ENCODE data around the gene UAP1L1. TPM values are rescaled to one million over a fixed set of nuclear protein-coding genes. Genes with fewer than 3 reads are reported as not detected.

The UAP1L1 gene
- total and polyA plus RNA-seq, 10 donors = 12.5 to 35.9 (median 26.6) TPM

DNA sequence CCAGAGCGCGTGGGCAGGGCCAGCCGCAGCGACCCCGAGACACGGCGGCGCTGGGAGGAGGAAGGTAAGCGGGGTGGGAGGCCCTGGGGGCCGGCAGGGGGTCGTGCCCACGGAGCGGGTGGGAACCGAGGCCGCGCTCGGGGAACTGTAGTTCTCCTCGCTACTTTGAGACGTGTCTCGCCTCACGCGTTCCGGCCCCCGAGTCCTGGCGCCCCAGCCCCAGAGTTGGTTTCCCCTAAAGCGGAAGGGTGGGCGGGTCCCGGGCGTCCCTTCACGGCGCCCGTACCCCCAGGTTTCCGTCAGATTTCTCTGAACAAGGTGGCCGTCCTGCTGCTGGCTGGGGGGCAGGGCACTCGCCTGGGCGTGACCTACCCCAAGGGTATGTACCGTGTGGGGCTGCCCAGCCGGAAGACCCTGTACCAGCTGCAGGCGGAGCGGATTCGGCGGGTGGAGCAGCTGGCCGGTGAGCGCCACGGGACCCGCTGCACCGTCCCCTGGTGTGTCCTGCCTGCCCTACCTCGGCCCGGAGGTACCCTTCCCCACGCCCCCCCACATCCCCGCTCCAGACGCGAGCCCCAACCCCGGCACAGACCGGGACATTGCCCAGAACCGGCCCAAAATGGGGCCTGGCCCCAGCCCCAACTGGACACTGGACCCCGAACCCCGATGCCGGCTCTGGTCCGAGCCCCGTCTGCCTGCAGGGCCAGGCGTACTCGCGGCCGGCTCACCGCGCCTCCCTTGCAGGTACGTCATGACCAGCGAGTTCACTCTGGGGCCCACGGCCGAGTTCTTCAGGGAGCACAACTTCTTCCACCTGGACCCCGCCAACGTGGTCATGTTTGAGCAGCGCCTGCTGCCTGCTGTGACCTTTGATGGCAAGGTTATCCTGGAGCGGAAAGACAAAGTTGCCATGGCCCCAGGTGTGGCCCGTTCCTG, 709 bp downstream of the UAP1L1 start:
- H3K27me3 ChIP-seq (replicated peaks in 1 of 7) = peaks cover 0 to 8% (median 0%) of the 10 kb centered on the region in 7 donors
- peaks cover 9 to 71% (median 26%) of the 10 kb centered on the region in 6 donors for H3K4me1 ChIP-seq
- intact Hi-C loops (cut with DNase I; ENCODE audit: low total_unique reads) = no loop called here
- 0 to 31% (median 21%) methylated on average over 7 to 76 of the region's 76 CpGs for WGBS, 5 donors
- peaks cover 0 to 48% (median 38%) of the 10 kb centered on the region in 6 donors for H3K36me3 ChIP-seq
- H3K9me3 ChIP-seq = no peaks in the 10 kb centered on the region
- peak; percentile 92 for DNase-seq
- peak overlapping the region in 7 of 8 donors; percentile 67 to 91 (median 77) for H3K27ac ChIP-seq
- TF ChIP-seq POLR2A (IDR thresholded peaks at IDR 0.05) = no peak
- TF ChIP-seq POLR2AphosphoS5 (IDR thresholded peaks at IDR 0.05) = peak; percentile 44 to 59 (median 54)
- TF ChIP-seq, protein P1, sequence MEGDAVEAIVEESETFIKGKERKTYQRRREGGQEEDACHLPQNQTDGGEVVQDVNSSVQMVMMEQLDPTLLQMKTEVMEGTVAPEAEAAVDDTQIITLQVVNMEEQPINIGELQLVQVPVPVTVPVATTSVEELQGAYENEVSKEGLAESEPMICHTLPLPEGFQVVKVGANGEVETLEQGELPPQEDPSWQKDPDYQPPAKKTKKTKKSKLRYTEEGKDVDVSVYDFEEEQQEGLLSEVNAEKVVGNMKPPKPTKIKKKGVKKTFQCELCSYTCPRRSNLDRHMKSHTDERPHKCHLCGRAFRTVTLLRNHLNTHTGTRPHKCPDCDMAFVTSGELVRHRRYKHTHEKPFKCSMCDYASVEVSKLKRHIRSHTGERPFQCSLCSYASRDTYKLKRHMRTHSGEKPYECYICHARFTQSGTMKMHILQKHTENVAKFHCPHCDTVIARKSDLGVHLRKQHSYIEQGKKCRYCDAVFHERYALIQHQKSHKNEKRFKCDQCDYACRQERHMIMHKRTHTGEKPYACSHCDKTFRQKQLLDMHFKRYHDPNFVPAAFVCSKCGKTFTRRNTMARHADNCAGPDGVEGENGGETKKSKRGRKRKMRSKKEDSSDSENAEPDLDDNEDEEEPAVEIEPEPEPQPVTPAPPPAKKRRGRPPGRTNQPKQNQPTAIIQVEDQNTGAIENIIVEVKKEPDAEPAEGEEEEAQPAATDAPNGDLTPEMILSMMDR (IDR thresholded peaks at IDR 0.05 in 8 of 11, conservative IDR thresholded peaks at IDR 0.05 in 3 of 11) = no peak
- H3K4me3 ChIP-seq = peak overlapping the region; percentile 55 to 94 (median 68)

DNA sequence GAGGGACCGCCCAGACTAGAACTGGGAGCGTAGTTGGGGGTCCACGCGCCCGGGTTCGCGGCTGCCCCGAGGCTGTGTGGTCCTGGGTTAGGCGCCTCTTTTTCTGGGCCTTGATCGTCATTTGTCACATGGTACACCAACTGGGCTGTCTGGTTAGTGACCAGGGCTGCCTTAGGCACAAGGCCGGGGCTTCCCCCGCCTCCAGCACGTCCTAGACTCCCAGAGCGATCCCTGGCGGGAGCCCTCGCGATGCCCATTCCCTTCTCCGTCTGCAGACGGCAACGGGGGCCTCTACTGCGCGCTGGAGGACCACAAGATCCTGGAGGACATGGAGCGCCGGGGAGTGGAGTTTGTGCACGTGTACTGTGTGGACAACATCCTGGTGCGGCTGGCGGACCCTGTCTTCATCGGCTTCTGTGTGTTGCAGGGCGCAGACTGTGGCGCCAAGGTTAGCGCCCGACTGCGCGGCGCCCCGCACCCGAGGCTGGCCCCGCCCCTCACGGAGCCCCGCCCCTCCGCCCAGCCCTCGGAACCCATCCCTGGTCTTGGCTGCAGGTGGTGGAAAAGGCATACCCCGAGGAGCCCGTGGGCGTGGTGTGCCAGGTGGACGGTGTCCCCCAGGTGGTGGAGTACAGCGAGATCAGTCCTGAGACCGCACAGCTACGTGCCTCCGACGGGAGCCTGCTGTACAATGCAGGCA, 1.5 kb downstream of the UAP1L1 start:
- WGBS, 5 donors = 80 to 87% (median 85%) methylated on average over 24 to 51 of the region's 51 CpGs
- intact Hi-C loops (cut with DNase I; ENCODE audit: low total_unique reads) = no loop called here
- Histone ChIP-seq H3K36me3 (peaks cover 0 to 57% (median 44%) of the 10 kb centered on the region in 6 donors), H3K9me3 (no peaks in the 10 kb centered on the region), H3K4me1 (peaks cover 9 to 71% (median 27%) of the 10 kb centered on the region in 6 donors), H3K27ac (no peak overlapping the region), H3K4me3 (peak overlapping the region in 7 of 8 donors; percentile 55 to 94 (median 68)), H3K27me3 (replicated peaks in 1 of 7) (peaks cover 0 to 8% (median 0%) of the 10 kb centered on the region in 7 donors)
- DNase-seq = no peak
- no peak for TF ChIP-seq POLR2A (IDR thresholded peaks at IDR 0.05)

DNA sequence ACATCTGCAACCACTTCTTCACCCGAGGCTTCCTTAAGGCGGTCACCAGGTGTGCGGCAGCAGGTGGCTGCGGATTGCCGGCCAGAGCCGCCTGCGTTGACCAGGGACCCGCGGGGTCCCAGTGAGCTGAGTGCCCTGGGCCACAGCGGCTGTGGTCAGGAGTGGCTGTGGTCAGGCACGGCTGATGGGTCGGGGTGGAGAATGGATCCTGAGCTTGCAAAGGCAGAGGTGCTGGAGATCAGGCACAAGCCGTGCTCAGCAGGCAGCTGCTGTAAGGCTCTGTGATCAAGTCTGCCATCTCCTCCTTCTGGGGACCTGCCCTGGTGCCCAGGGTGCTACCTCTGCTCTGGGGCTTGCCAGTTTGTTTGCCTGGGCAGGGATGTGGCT, 2.1 kb downstream of the UAP1L1 start:
- intact Hi-C loops (cut with DNase I; ENCODE audit: low total_unique reads) = no loop called here
- 85 to 97% (median 95%) methylated on average over 6 to 13 of the region's 13 CpGs for WGBS, 5 donors
- Histone ChIP-seq H3K27ac (no peak overlapping the region), H3K4me3 (peak overlapping the region in 1 of 8 donors; percentile 94), H3K4me1 (peaks cover 9 to 71% (median 29%) of the 10 kb centered on the region in 6 donors), H3K36me3 (peaks cover 0 to 57% (median 44%) of the 10 kb centered on the region in 6 donors), H3K9me3 (no peaks in the 10 kb centered on the region), H3K27me3 (replicated peaks in 1 of 7) (peaks cover 0 to 8% (median 0%) of the 10 kb centered on the region in 7 donors)
- no peak for TF ChIP-seq POLR2AphosphoS5 (IDR thresholded peaks at IDR 0.05)
- TF ChIP-seq, protein P1 (IDR thresholded peaks at IDR 0.05 in 8 of 11, conservative IDR thresholded peaks at IDR 0.05 in 3 of 11) = no peak
- no peak for TF ChIP-seq POLR2A (IDR thresholded peaks at IDR 0.05)
- no peak for DNase-seq

DNA sequence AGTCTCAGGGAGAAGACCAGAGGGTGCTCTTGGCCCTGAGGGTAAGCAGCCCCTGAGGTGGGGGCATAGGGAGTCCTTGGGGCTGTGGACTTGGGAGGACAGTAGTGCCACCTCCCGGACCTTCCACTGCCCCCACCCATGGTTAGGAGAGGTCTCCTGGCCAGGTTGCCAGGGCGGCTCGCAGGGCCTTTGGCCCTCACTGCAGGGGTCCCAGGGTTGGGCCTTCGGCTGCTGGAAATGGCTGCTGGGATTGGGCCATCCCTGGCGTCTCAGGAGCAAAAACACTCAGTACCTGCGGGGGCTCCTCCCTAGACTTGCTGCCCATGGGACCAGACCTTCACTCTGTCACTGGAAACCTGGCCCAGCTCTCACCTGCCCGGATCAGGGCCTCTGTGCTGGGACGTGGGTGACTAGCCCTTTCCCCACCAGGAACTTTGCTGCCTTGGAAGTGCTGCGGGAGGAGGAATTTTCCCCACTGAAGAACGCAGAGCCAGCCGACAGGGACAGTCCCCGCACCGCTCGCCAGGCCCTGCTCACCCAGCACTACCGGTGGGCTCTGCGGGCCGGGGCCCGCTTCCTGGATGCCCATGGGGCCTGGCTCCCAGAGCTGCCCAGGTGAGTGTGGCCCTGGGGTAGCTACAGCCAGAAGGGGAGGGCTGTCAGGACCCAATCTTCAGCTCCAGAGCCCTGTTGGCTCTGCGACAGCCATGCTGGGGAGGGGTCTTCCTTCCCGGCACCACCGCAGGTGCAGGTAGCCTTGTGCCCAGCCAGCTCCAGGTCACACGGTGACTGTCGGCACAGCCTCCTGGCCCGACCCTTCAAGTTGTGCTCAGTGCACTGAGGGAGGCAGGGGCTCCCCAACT, 3.2 kb downstream of the UAP1L1 start:
- Histone ChIP-seq H3K27ac (no peak overlapping the region), H3K27me3 (replicated peaks in 1 of 7) (peaks cover 0 to 8% (median 0%) of the 10 kb centered on the region in 7 donors), H3K4me3 (no peak overlapping the region), H3K4me1 (peaks cover 13 to 71% (median 38%) of the 10 kb centered on the region in 6 donors), H3K36me3 (peaks cover 0 to 57% (median 44%) of the 10 kb centered on the region in 6 donors), H3K9me3 (no peaks in the 10 kb centered on the region)
- TF ChIP-seq POLR2AphosphoS5 (IDR thresholded peaks at IDR 0.05) (peak in 1 of 3 donors; percentile 24), POLR2A (IDR thresholded peaks at IDR 0.05) (no peak)
- intact Hi-C loops (cut with DNase I; ENCODE audit: low total_unique reads) = no loop called here
- 90 to 97% (median 94%) methylated on average over 23 to 24 of the region's 24 CpGs for WGBS, 5 donors
- no peak for DNase-seq

Measured in spleen (tissue), 11 donors.